Measurements from ENCODE around the gene WNT11.
A peak's percentile ranks its signal among the peaks of the same experiment; 100 is the strongest.

The WNT11 gene

GRCh38 chr11:76251226-76251575, 44.9 kb upstream of the WNT11 start (continued):
- TF ChIP-seq, protein P1, sequence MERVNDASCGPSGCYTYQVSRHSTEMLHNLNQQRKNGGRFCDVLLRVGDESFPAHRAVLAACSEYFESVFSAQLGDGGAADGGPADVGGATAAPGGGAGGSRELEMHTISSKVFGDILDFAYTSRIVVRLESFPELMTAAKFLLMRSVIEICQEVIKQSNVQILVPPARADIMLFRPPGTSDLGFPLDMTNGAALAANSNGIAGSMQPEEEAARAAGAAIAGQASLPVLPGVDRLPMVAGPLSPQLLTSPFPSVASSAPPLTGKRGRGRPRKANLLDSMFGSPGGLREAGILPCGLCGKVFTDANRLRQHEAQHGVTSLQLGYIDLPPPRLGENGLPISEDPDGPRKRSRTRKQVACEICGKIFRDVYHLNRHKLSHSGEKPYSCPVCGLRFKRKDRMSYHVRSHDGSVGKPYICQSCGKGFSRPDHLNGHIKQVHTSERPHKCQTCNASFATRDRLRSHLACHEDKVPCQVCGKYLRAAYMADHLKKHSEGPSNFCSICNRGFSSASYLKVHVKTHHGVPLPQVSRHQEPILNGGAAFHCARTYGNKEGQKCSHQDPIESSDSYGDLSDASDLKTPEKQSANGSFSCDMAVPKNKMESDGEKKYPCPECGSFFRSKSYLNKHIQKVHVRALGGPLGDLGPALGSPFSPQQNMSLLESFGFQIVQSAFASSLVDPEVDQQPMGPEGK (CRISPR knock-in tag; IDR thresholded peaks at IDR 0.05; ENCODE audit: borderline replicate concordance), result no peak

- no peak for ATAC-seq
These were observed 44.4 kb upstream of the WNT11 start for GRCh38 chr11:76250520-76251225.

GRCh38 chr11:76249195-76249741, 43.0 kb upstream of the WNT11 start:
- no peak for ATAC-seq
- no peak for TF ChIP-seq TOX (CRISPR knock-in tag; IDR thresholded peaks at IDR 0.05; ENCODE audit: borderline replicate concordance)
- no peak for TF ChIP-seq CSRNP3 (CRISPR knock-in tag; IDR thresholded peaks at IDR 0.05)
- TF ChIP-seq ZFP3 (CRISPR knock-in tag; IDR thresholded peaks at IDR 0.05), result peak; percentile 59; the same call in 1 of the 2 replicates

More at GRCh38 chr11:76250520-76251225, 44.4 kb upstream of the WNT11 start:
- TF ChIP-seq, protein P1 (CRISPR knock-in tag; IDR thresholded peaks at IDR 0.05; ENCODE audit: borderline replicate concordance), result no peak
- TF ChIP-seq RARB (CRISPR knock-in tag; IDR thresholded peaks at IDR 0.05) (no peak), TOX (CRISPR knock-in tag; IDR thresholded peaks at IDR 0.05; ENCODE audit: borderline replicate concordance) (no peak), PPARA (CRISPR knock-in tag; IDR thresholded peaks at IDR 0.05; ENCODE audit: borderline replicate concordance) (no peak), ISL1 (CRISPR knock-in tag; IDR thresholded peaks at IDR 0.05) (no peak), CSDC2 (CRISPR knock-in tag; IDR thresholded peaks at IDR 0.05) (no peak), ZNF8 (CRISPR knock-in tag; IDR thresholded peaks at IDR 0.05) (no peak), GLIS3 (CRISPR knock-in tag; IDR thresholded peaks at IDR 0.05) (no peak)

DNA sequence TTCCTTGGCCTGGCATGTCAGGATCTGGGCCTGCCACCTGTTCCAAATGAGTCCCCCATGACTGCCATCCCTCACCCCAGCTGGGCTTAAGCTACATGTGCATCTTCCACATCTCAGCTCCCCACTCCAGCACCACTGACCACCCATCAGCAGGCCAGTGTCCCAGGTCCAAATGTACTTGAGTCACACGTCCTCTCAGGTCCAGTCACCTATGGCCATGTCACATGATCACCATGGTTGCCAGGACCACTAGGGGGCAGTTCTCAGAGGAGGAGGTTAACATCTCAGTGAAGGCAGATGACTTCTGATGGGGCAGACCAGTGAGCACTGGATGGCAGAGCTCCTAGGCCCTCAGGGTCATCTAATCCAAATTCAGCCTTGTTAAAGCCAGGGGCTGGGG, 41.9 kb upstream of the WNT11 start:
- TF ChIP-seq CSRNP3 (CRISPR knock-in tag; IDR thresholded peaks at IDR 0.05), result no peak
- TF ChIP-seq ZFP30 (CRISPR knock-in tag; IDR thresholded peaks at IDR 0.05), result no peak
- no peak for TF ChIP-seq POU6F1 (CRISPR knock-in tag; IDR thresholded peaks at IDR 0.05; ENCODE audit: borderline replicate concordance, low read depth)
- TF ChIP-seq, protein P2, sequence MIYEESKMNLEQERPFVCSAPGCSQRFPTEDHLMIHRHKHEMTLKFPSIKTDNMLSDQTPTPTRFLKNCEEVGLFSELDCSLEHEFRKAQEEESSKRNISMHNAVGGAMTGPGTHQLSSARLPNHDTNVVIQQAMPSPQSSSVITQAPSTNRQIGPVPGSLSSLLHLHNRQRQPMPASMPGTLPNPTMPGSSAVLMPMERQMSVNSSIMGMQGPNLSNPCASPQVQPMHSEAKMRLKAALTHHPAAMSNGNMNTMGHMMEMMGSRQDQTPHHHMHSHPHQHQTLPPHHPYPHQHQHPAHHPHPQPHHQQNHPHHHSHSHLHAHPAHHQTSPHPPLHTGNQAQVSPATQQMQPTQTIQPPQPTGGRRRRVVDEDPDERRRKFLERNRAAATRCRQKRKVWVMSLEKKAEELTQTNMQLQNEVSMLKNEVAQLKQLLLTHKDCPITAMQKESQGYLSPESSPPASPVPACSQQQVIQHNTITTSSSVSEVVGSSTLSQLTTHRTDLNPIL (CRISPR knock-in tag; IDR thresholded peaks at IDR 0.05; ENCODE audit: low read depth), result no peak
- no peak for TF ChIP-seq ZC3H10 (CRISPR knock-in tag; IDR thresholded peaks at IDR 0.05)
- no peak for TF ChIP-seq ZNF70 (CRISPR knock-in tag; IDR thresholded peaks at IDR 0.05)
- TF ChIP-seq, protein P1 (CRISPR knock-in tag; IDR thresholded peaks at IDR 0.05; ENCODE audit: borderline replicate concordance), result no peak
- TF ChIP-seq PPARA (CRISPR knock-in tag; IDR thresholded peaks at IDR 0.05; ENCODE audit: borderline replicate concordance), result no peak
- TF ChIP-seq ZFP3 (CRISPR knock-in tag; IDR thresholded peaks at IDR 0.05), result no peak
- no peak for TF ChIP-seq ARNTL (CRISPR knock-in tag; IDR thresholded peaks at IDR 0.05; ENCODE audit: borderline replicate concordance, low read depth)
- no peak for TF ChIP-seq ZNF8 (CRISPR knock-in tag; IDR thresholded peaks at IDR 0.05)
- no peak for TF ChIP-seq GLIS3 (CRISPR knock-in tag; IDR thresholded peaks at IDR 0.05)
- TF ChIP-seq, protein P3, sequence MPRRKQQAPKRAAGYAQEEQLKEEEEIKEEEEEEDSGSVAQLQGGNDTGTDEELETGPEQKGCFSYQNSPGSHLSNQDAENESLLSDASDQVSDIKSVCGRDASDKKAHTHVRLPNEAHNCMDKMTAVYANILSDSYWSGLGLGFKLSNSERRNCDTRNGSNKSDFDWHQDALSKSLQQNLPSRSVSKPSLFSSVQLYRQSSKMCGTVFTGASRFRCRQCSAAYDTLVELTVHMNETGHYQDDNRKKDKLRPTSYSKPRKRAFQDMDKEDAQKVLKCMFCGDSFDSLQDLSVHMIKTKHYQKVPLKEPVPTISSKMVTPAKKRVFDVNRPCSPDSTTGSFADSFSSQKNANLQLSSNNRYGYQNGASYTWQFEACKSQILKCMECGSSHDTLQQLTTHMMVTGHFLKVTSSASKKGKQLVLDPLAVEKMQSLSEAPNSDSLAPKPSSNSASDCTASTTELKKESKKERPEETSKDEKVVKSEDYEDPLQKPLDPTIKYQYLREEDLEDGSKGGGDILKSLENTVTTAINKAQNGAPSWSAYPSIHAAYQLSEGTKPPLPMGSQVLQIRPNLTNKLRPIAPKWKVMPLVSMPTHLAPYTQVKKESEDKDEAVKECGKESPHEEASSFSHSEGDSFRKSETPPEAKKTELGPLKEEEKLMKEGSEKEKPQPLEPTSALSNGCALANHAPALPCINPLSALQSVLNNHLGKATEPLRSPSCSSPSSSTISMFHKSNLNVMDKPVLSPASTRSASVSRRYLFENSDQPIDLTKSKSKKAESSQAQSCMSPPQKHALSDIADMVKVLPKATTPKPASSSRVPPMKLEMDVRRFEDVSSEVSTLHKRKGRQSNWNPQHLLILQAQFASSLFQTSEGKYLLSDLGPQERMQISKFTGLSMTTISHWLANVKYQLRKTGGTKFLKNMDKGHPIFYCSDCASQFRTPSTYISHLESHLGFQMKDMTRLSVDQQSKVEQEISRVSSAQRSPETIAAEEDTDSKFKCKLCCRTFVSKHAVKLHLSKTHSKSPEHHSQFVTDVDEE (CRISPR knock-in tag; IDR thresholded peaks at IDR 0.05), result no peak
- TF ChIP-seq SNAI2 (CRISPR knock-in tag; IDR thresholded peaks at IDR 0.05), result no peak
- TF ChIP-seq TOX (CRISPR knock-in tag; IDR thresholded peaks at IDR 0.05; ENCODE audit: borderline replicate concordance), result no peak
- no peak for TF ChIP-seq ZNF565 (CRISPR knock-in tag; conservative IDR thresholded peaks at IDR 0.05; ENCODE audit: low read depth)

More for the DNA sequence above, 41.9 kb upstream of the WNT11 start:
- peak; percentile 29; the same call in 1 of the 3 replicates for ATAC-seq

Data from SK-N-SH treated with all-trans-retinoic acid at 6 μM for 48 hours (cell line).